GM12878 (cell line): ENCODE measurements around the gene WNT9B. TPM values are rescaled to one million over a fixed set of nuclear protein-coding genes. Genes with fewer than 3 reads are reported as not detected.

ENCODE experiments used
- ATAC-seq: fragments of 200-7000 bp; cut with Tn5 transposase; 3 replicates; pipeline ENCODE4 v1.9.1; 2020; ENCODE audit warnings: mild to moderate bottlenecking, moderate library complexity
- BruUV-seq: library from RNA; stranded (reverse); fragments of 400-500 nt; replicated peaks from 2 replicates; lab custom pipeline; 2021; lab: Mats Ljungman, UMichigan
- CTCF ChIA-PET: fragments of 300-600 bp; sonication (Branson Sonifier 250); formaldehyde crosslinking; extraction: SDS; loops from one replicate; lab custom pipeline; 2021; ENCODE audit warnings: inconsistent platforms; lab: Yijun Ruan, JAX
- POLR2A ChIA-PET: fragments of 350-600 bp; formaldehyde crosslinking; extraction: SDS; loops from one replicate; lab custom pipeline; 2021; ENCODE audit warnings: inconsistent platforms; lab: Charles Lee
- RAD21 ChIA-PET: fragments of 300-600 bp; sonication (Branson Sonifier 250); formaldehyde crosslinking; loops from one replicate; lab custom pipeline; 2023; ENCODE audit warnings: antibody characterized with exemption; ENCODE audit not compliant: unreplicated experiment; lab: Charles Lee
- SMC1A ChIA-PET: fragments of 300-600 bp; sonication (Branson Sonifier 250); formaldehyde crosslinking; loops from one replicate; lab custom pipeline; 2023; ENCODE audit not compliant: unreplicated experiment, uncharacterized antibody; lab: Charles Lee
- DNase-seq: peaks from one replicate; pipeline ENCODE4 v3.0.0-alpha.2; 2011; ENCODE audit warnings: low read depth, low spot score
- FAIRE-seq: peaks from 3 replicates; lab custom pipeline; 2011; peaks lifted over from hg19 to GRCh38; lab: Jason Lieb, UNC
- H2AFZ ChIP-seq: 2 replicates; pipeline ENCODE4 v1.6.0; 2011; ENCODE audit warnings: low read depth, low read length, control low read depth; ENCODE audit not compliant: control insufficient read depth
- H3K27ac ChIP-seq: 2 replicates; pipeline ENCODE4 v1.5.1; 2011; ENCODE audit warnings: control low read depth; ENCODE audit not compliant: control insufficient read depth, insufficient read depth
- H3K27me3 ChIP-seq, 2 experiments: replicated peaks in 1 of 2; 2 replicates each; pipeline versions ENCODE4 v1.6.0 to v1.6.1; 2011; ENCODE audit warnings: low read length in 1 of 2; ENCODE audit not compliant: control insufficient read depth in 2 of 2, insufficient read depth in 2 of 2
- H3K36me3 ChIP-seq, 2 experiments: 2 replicates each; pipeline ENCODE4 v1.5.1; 2011; ENCODE audit warnings: low read length in 1 of 2; ENCODE audit not compliant: control insufficient read depth in 2 of 2, insufficient read depth in 2 of 2
- H3K4me1 ChIP-seq: 2 replicates; pipeline ENCODE4 v1.6.1; 2011; ENCODE audit warnings: mild to moderate bottlenecking, low read length, moderate library complexity, mixed read lengths; ENCODE audit not compliant: control insufficient read depth, insufficient read depth
- H3K4me2 ChIP-seq: 2 replicates; pipeline ENCODE4 v1.6.0; 2011; ENCODE audit warnings: control low read depth; ENCODE audit not compliant: control insufficient read depth, insufficient read depth
- H3K4me3 ChIP-seq: fragments of 200-600 bp; sonication (generic); 2 replicates; pipeline ENCODE4 v1.5.1; 2016
- H3K79me2 ChIP-seq: 2 replicates; pipeline ENCODE4 v1.6.0; 2011; ENCODE audit warnings: low read length; ENCODE audit not compliant: control insufficient read depth, insufficient read depth
- H3K9ac ChIP-seq: 2 replicates; pipeline ENCODE4 v1.8.0; 2011; ENCODE audit warnings: low read length, control low read depth, mixed read lengths; ENCODE audit not compliant: control insufficient read depth, insufficient read depth
- H3K9me3 ChIP-seq: replicated peaks from 3 replicates; pipeline ENCODE4 v1.5.1; 2011; ENCODE audit warnings: mild to moderate bottlenecking, low read length; ENCODE audit not compliant: control insufficient read depth, insufficient read depth
- H4K20me1 ChIP-seq: 2 replicates; pipeline ENCODE4 v1.6.0; 2011; ENCODE audit not compliant: control insufficient read depth, insufficient read depth
- BACH1 ChIP-seq: fragments of 450-650 bp; IDR thresholded peaks from 2 replicates; pipeline ENCODE4 v1.6.1; 2017; ENCODE audit warnings: mild to moderate bottlenecking, borderline replicate concordance
- BCLAF1 ChIP-seq: fragments of 450-650 bp; IDR thresholded peaks from 2 replicates; pipeline ENCODE4 v1.6.1; 2017; ENCODE audit warnings: antibody characterized with exemption, mild to moderate bottlenecking, moderate library complexity
- ESRRA ChIP-seq: IDR thresholded peaks from 2 replicates; pipeline ENCODE4 v1.6.1; 2012; ENCODE audit warnings: mild to moderate bottlenecking, low read length, improper control_type of control experiment
- FOS ChIP-seq: IDR thresholded peaks from 3 replicates; pipeline ENCODE4 v1.6.1; 2011; ENCODE audit warnings: borderline replicate concordance; ENCODE audit not compliant: insufficient read length; ENCODE audit errors: extremely low read depth
- HDAC6 ChIP-seq: fragments of 200-600 bp; sonication (generic); IDR thresholded peaks from one replicate; pipeline ENCODE4 v1.8.0; 2017; ENCODE audit warnings: antibody characterized with exemption; ENCODE audit not compliant: unreplicated experiment
- IKZF2 ChIP-seq, 2 experiments: fragments of 450-650 bp; IDR thresholded peaks; 2 replicates each; pipeline ENCODE4 v1.6.1; 2017; ENCODE audit warnings: mild to moderate bottlenecking in 2 of 2, moderate library complexity in 2 of 2
- IRF5 ChIP-seq: fragments of 450-650 bp; IDR thresholded peaks from 2 replicates; pipeline ENCODE4 v1.6.1; 2017; ENCODE audit warnings: borderline replicate concordance
- NFIC ChIP-seq: IDR thresholded peaks from 2 replicates; pipeline ENCODE4 v1.6.1; 2012; ENCODE audit warnings: low read depth, mild to moderate bottlenecking, inconsistent platforms, low read length, moderate library complexity
- NFXL1 ChIP-seq: fragments of 450-650 bp; IDR thresholded peaks from 2 replicates; pipeline ENCODE4 v1.6.1; 2017; ENCODE audit warnings: antibody characterized with exemption, mild to moderate bottlenecking, borderline replicate concordance
- NKRF ChIP-seq: fragments of 450-650 bp; conservative IDR thresholded peaks from 2 replicates; pipeline ENCODE4 v1.6.1; 2017; ENCODE audit warnings: mild to moderate bottlenecking, moderate library complexity
- NR2C1 ChIP-seq: fragments of 450-650 bp; IDR thresholded peaks from 2 replicates; pipeline ENCODE4 v1.6.1; 2017; ENCODE audit warnings: antibody characterized with exemption, mild to moderate bottlenecking, moderate library complexity
- PBX3 ChIP-seq: IDR thresholded peaks from 2 replicates; pipeline ENCODE4 v1.6.1; 2011; ENCODE audit warnings: mild to moderate bottlenecking, low read depth, low read length, moderate library complexity; ENCODE audit not compliant: insufficient replicate concordance
- RELB ChIP-seq: fragments of 450-650 bp; IDR thresholded peaks from 2 replicates; pipeline ENCODE4 v1.6.1; 2017; ENCODE audit warnings: low read depth, mild to moderate bottlenecking, moderate library complexity
- SMAD5 ChIP-seq: IDR thresholded peaks from 2 replicates; pipeline ENCODE4 v1.6.1; 2016; ENCODE audit warnings: antibody characterized with exemption, low read depth
- TCF3 ChIP-seq: IDR thresholded peaks from 2 replicates; pipeline ENCODE4 v1.6.1; 2012; ENCODE audit warnings: low read depth, mild to moderate bottlenecking, low read length, borderline replicate concordance; ENCODE audit not compliant: insufficient read depth
- WGBS: methylation state at CpG from one replicate; pipeline ENCODE4 v1.1.6; 2016; ENCODE audit warnings: low lambda C conversion rate; ENCODE audit not compliant: insufficient replicate concordance, insufficient coverage; ENCODE audit errors: missing lambda C conversion rate; 5-methylcytosine and 5-hydroxymethylcytosine counted together
- in situ Hi-C: fragments of 300-500 bp; cut with MboI; formaldehyde crosslinking; loops from 9 replicates; pipeline ENCODE4 v1.14.3; 2018; ENCODE audit warnings: mixed read lengths
- intact Hi-C: fragments of 100-400 bp; cut with micrococcal nuclease; formaldehyde crosslinking; loops from one replicate; pipeline ENCODE4 v1.14.2; 2022; ENCODE audit not compliant: unreplicated experiment
- polyA plus RNA-seq, 11 experiments: library from polyadenylated mRNA; depleted of rRNA in 4 of 11; unstranded in 6 of 11; stranded (reverse) in 5 of 11; fragments of >200 nt; fragmentation: Nextera tagmentation in 4 of 11; fragmentation: Illumina TruSeq in 1 of 11; extraction: Ambion mirVana in 4 of 11; extraction: Trizol in 1 of 11; gene quantifications; 1 replicate in 1 of 11; 2 replicates in 10 of 11; pipeline versions ENCODE4 v1.2.1 to v1.2.3, GENCODE V29; 2011 to 2016; ENCODE audit warnings: inconsistent platforms in 2 of 11, missing spikeins in 2 of 11, low read depth in 1 of 11
- total RNA-seq, 4 experiments: library from RNA; depleted of rRNA in 3 of 4; stranded (reverse); fragments of >200 nt in 3 of 4; fragmentation: Illumina TruSeq in 1 of 4; extraction: Trizol in 1 of 4; gene quantifications; 2 replicates each; pipeline versions ENCODE4 v1.2.1 to v1.2.3, GENCODE V29; 2013 to 2021

The WNT9B gene
- total and polyA plus RNA-seq, 10 of the 15 experiments (the other 5 are each of a cell fraction or from before 2014, with no cell fraction given): not detected

GRCh38 chr17:46826116-46826515 lies 25.3 kb upstream of the WNT9B start:
- no peak overlapping the region for H3K4me3 ChIP-seq
- BruUV-seq: no TSS peak
- ChIA-PET RAD21 (interaction anchor here (1.2 kb wide), 1 partner anchor 10 kb away, joined by 4 read pairs; no protein-coding TSS in a partner anchor), SMC1A (no interaction called here), POLR2A (no interaction called here), CTCF (interaction anchor here (1.0 kb wide), 1 partner anchor 115 kb away, joined by 3 read pairs; no protein-coding TSS in a partner anchor)
- intact Hi-C loops (loop anchor here (10.0 kb wide), 1 partner anchor 49 kb away; no protein-coding TSS in a partner anchor), in situ Hi-C loops (no loop called here)
- H3K9me3 ChIP-seq: no peaks in the 10 kb centered on the region
- H3K27me3 ChIP-seq: peaks cover 4 to 5% of the 10 kb centered on the region in 2 experiments; a peak in 3 of 4 replicates
- no peaks in the 10 kb centered on the region for H3K4me1 ChIP-seq
- H3K27ac ChIP-seq: no peak overlapping the region
- DNase-seq (no peak), ATAC-seq (no peak), FAIRE-seq (no peak)
- no peaks in the 10 kb centered on the region for H3K36me3 ChIP-seq
- 0% methylated on average over 1 of the region's 1 CpG for WGBS
- H2AFZ ChIP-seq: no peak overlapping the region
- H4K20me1 ChIP-seq: no peaks in the 10 kb centered on the region
- H3K9ac ChIP-seq: no peak overlapping the region
- no peaks in the 10 kb centered on the region for H3K79me2 ChIP-seq
- H3K4me2 ChIP-seq: no peak overlapping the region
- TF ChIP-seq IRF5 (no peak), PBX3 (no peak), NR2C1 (no peak), NKRF (no peak), TCF3 (no peak), IKZF2 (IDR thresholded peaks at IDR 0.05) (no peak), NFIC (no peak), FOS (no peak), HDAC6 (no peak), SMAD5 (no peak), BCLAF1 (no peak), RELB (no peak), NFXL1 (no peak), BACH1 (no peak), ESRRA (no peak)
